Endothelial cell of umbilical vein (primary cell): ENCODE data around the gene SLC22A17. TPM values are rescaled to one million over a fixed set of nuclear protein-coding genes. Genes with fewer than 3 reads are reported as not detected.

Source experiments
- BruUV-seq: library from RNA; stranded (reverse); fragments of 400-500 nt; replicated peaks from 2 replicates; lab custom pipeline; 2021; lab: Mats Ljungman, UMichigan
- CTCF ChIA-PET: fragments of 300-600, 350-600 bp; sonication (Branson Sonifier 250); formaldehyde crosslinking; loops from one replicate; lab custom pipeline; 2021; ENCODE audit warnings: antibody characterized with exemption, inconsistent platforms; lab: Charles Lee
- POLR2A ChIA-PET: fragments of 300-600, 350-600 bp; sonication (Branson Sonifier 250); formaldehyde crosslinking; loops from one replicate; lab custom pipeline; 2021; ENCODE audit warnings: antibody characterized with exemption, inconsistent platforms; lab: Charles Lee
- DNase-seq: peaks from one replicate; pipeline ENCODE4 v3.0.0-alpha.2; 2011; ENCODE audit warnings: low read depth, low spot score
- FAIRE-seq: peaks from 2 replicates; lab custom pipeline; 2011; peaks lifted over from hg19 to GRCh38; lab: Jason Lieb, UNC
- H2AFZ ChIP-seq: 2 replicates; pipeline ENCODE4 v1.6.0; 2012; ENCODE audit warnings: low read depth, low read length, control low read depth, inconsistent platforms
- H3K27ac ChIP-seq: 2 replicates; pipeline ENCODE4 v1.5.1; 2011; ENCODE audit warnings: low read depth, mild to moderate bottlenecking, control low read depth, low read length, moderate library complexity; ENCODE audit not compliant: insufficient read depth
- H3K27me3 ChIP-seq, 2 experiments: 2 replicates each; pipeline versions ENCODE4 v1.6.0 to v1.6.1; 2011; ENCODE audit warnings: low read length in 2 of 2, mixed read lengths in 1 of 2; ENCODE audit not compliant: control insufficient read depth in 2 of 2, insufficient read depth in 2 of 2
- H3K36me3 ChIP-seq, 2 experiments: 2 replicates in 1 of 2; 3 replicates in 1 of 2; pipeline ENCODE4 v1.5.1; 2011; ENCODE audit warnings: low read length in 2 of 2, mild to moderate bottlenecking in 1 of 2, moderate library complexity in 1 of 2; ENCODE audit not compliant: control insufficient read depth in 2 of 2, insufficient read depth in 2 of 2; ENCODE audit errors: extremely low read depth in 1 of 2
- H3K4me1 ChIP-seq: 3 replicates; pipeline ENCODE4 v1.5.1; 2011; ENCODE audit warnings: mild to moderate bottlenecking, low read length; ENCODE audit not compliant: control insufficient read depth, insufficient read depth; ENCODE audit errors: extremely low read depth
- H3K4me2 ChIP-seq: 2 replicates; pipeline ENCODE4 v1.6.1; 2011; ENCODE audit warnings: low read length, control low read depth, mixed read lengths; ENCODE audit not compliant: insufficient read depth
- H3K4me3 ChIP-seq, 3 experiments: fragments of 200-600 bp in 1 of 3; sonication (generic), shearing (Covaris generic) in 1 of 3; replicated peaks in 1 of 3; 2 replicates each; pipeline ENCODE4 v1.5.1; 2011 to 2016; ENCODE audit warnings: control low read depth in 3 of 3, low read length in 3 of 3, mild to moderate bottlenecking in 2 of 3, inconsistent platforms in 1 of 3, low read depth in 1 of 3, moderate library complexity in 1 of 3; ENCODE audit not compliant: insufficient read depth in 1 of 3
- H3K79me2 ChIP-seq: 2 replicates; pipeline ENCODE4 v1.6.0; 2012; ENCODE audit warnings: low read length, inconsistent platforms; ENCODE audit not compliant: control insufficient read depth, insufficient read depth
- H3K9ac ChIP-seq: replicated peaks from 2 replicates; pipeline ENCODE3; 2011; ENCODE audit warnings: low read length, control low read depth; ENCODE audit not compliant: insufficient read depth; ENCODE audit errors: extremely low read depth
- H3K9me1 ChIP-seq: replicated peaks from 3 replicates; pipeline ENCODE4 v1.6.0; 2011; ENCODE audit warnings: mild to moderate bottlenecking, low read length; ENCODE audit not compliant: control insufficient read depth, insufficient read depth; ENCODE audit errors: extremely low read depth
- H3K9me3 ChIP-seq: replicated peaks from 2 replicates; pipeline ENCODE4 v1.5.1; 2012; ENCODE audit warnings: low read length, inconsistent platforms; ENCODE audit not compliant: control insufficient read depth, insufficient read depth
- H4K20me1 ChIP-seq: replicated peaks from 2 replicates; pipeline ENCODE3; 2011; ENCODE audit warnings: mild to moderate bottlenecking, low read length; ENCODE audit not compliant: control insufficient read depth, insufficient read depth; ENCODE audit errors: extremely low read depth
- EZH2 ChIP-seq: IDR thresholded peaks from 2 replicates; pipeline ENCODE4 v1.6.1; 2012; ENCODE audit warnings: borderline replicate concordance, low read depth, mild to moderate bottlenecking, moderate library complexity, low read length, inconsistent platforms; ENCODE audit not compliant: severe bottlenecking
- FOS ChIP-seq: IDR thresholded peaks from 2 replicates; pipeline ENCODE4 v1.6.1; 2011; ENCODE audit warnings: mild to moderate bottlenecking, low read length, moderate library complexity, borderline replicate concordance; ENCODE audit not compliant: insufficient read depth
- GATA2 ChIP-seq: IDR thresholded peaks from 2 replicates; pipeline ENCODE4 v1.7.0; 2011; ENCODE audit warnings: low read depth, mild to moderate bottlenecking, moderate library complexity, mixed read lengths, low read length; ENCODE audit not compliant: insufficient read length, insufficient read depth
- JUN ChIP-seq: IDR thresholded peaks from 2 replicates; pipeline ENCODE4 v1.6.1; 2011; ENCODE audit warnings: borderline replicate concordance, low read depth; ENCODE audit not compliant: insufficient read length, insufficient read depth
- MAX ChIP-seq: IDR thresholded peaks from 2 replicates; pipeline ENCODE4 v1.6.1; 2011; ENCODE audit not compliant: insufficient read depth, insufficient read length
- POLR2AphosphoS5 ChIP-seq: IDR thresholded peaks from 2 replicates; pipeline ENCODE4 v1.6.1; 2012; ENCODE audit warnings: low read depth, mild to moderate bottlenecking, control low read depth, low read length, moderate library complexity; ENCODE audit not compliant: insufficient read depth
- dilution Hi-C: fragments of 300-500 bp; cut with MboI; formaldehyde crosslinking; loops from one replicate; pipeline ENCODE4 v1.15.0; 2019; ENCODE audit warnings: low sequenced_read_pairs; ENCODE audit not compliant: extremely low pct_ligation_motif_present
- intact Hi-C: fragments of 100-400 bp; cut with micrococcal nuclease; formaldehyde crosslinking; loops from one replicate; pipeline ENCODE4 v1.10.0; 2022
- polyA plus RNA-seq, 4 experiments: library from polyadenylated mRNA; depleted of rRNA in 3 of 4; stranded (reverse) in 3 of 4; unstranded in 1 of 4; fragments of >200 nt; gene quantifications; 2 replicates each; pipeline versions ENCODE4 v1.2.1 to v1.2.3, GENCODE V29; 2011 to 2012; ENCODE audit warnings: missing spikeins in 1 of 4
- total RNA-seq: library from RNA; stranded (reverse); gene quantifications from 2 replicates; pipeline ENCODE4 v1.2.3, GENCODE V29; 2021
- TF ChIP-seq, protein P1 (sequence below), 2 donors: IDR thresholded peaks; 1 replicate in 1 of 2; 2 replicates in 1 of 2; pipeline ENCODE4 v1.5.1; 2011; ENCODE audit warnings: low read length in 2 of 2, mild to moderate bottlenecking in 2 of 2, moderate library complexity in 2 of 2, control low read depth in 1 of 2, inconsistent platforms in 1 of 2, low read depth in 1 of 2; ENCODE audit not compliant: insufficient read depth in 1 of 2; ENCODE audit errors: extremely low read depth in 1 of 2

The SLC22A17 gene
- total and polyA plus RNA-seq, 2 donors (not counting 3 experiments of a cell fraction or from before 2014, with no cell fraction given): 2.9 to 4.6 TPM

DNA sequence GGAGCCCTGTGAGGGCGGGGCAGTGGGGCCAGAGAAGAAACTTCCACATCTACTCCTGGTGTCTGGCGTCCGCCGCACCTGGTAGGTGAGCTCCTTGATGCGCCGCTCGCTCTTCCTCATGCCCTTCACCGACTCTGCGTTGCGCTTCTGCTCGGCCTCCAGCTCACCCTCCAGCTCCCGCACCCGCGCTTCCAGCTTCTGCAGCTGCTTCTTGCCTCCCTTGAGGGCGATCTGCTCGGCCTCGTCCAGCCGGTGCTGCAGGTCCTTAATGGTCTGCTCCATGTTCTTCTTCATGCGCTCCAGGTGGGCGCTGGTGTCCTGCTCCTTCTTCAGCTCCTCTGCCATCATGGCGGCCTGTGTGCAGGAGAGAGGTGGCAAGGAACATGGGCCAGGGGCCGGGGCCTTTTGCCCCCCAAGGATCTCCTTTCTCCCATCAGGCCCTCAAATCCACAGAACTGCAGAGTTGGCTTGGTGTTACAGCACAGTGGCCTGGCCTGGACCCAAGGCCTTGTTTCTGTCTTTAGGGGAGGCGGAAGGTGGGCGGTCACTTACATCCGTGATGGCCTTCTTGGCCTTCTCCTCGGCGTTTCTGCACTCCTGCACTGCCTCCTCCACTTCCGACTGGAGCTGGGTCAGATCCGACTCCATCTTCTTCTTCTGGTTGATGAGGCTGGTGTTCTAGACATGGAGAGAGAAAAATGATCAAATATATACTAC, 31.8 kb upstream of the SLC22A17 start:
- no peaks in the 10 kb centered on the region for H4K20me1 ChIP-seq
- POLR2A ChIA-PET: no interaction called here
- CTCF ChIA-PET: interaction anchor here (1.1 kb wide), 1 partner anchor 10 kb away, joined by 4 read pairs; no protein-coding TSS in a partner anchor
- intact Hi-C loops: no loop called here
- no peaks in the 10 kb centered on the region for H3K27me3 ChIP-seq
- no peaks in the 10 kb centered on the region for H3K9me1 ChIP-seq
- no peak overlapping the region for H2AFZ ChIP-seq
- no peak for DNase-seq
- no peak overlapping the region for H3K27ac ChIP-seq
- no peak overlapping the region for H3K4me3 ChIP-seq
- no TSS peak for BruUV-seq
- H3K4me2 ChIP-seq: no peak overlapping the region
- no peaks in the 10 kb centered on the region for H3K9me3 ChIP-seq
- no peak for FAIRE-seq
- dilution Hi-C loops: no loop called here
- H3K79me2 ChIP-seq: no peaks in the 10 kb centered on the region
- H3K36me3 ChIP-seq: no peaks in the 10 kb centered on the region
- TF ChIP-seq POLR2AphosphoS5 (no peak), FOS (no peak), EZH2 (no peak), GATA2 (no peak), MAX (no peak), JUN (no peak)
- TF ChIP-seq, protein P1, sequence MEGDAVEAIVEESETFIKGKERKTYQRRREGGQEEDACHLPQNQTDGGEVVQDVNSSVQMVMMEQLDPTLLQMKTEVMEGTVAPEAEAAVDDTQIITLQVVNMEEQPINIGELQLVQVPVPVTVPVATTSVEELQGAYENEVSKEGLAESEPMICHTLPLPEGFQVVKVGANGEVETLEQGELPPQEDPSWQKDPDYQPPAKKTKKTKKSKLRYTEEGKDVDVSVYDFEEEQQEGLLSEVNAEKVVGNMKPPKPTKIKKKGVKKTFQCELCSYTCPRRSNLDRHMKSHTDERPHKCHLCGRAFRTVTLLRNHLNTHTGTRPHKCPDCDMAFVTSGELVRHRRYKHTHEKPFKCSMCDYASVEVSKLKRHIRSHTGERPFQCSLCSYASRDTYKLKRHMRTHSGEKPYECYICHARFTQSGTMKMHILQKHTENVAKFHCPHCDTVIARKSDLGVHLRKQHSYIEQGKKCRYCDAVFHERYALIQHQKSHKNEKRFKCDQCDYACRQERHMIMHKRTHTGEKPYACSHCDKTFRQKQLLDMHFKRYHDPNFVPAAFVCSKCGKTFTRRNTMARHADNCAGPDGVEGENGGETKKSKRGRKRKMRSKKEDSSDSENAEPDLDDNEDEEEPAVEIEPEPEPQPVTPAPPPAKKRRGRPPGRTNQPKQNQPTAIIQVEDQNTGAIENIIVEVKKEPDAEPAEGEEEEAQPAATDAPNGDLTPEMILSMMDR (IDR thresholded peaks at IDR 0.05; ENCODE audit: extremely low read depth in 1 of 2, insufficient read depth in 1 of 2, low read depth in 1 of 2, low read length in 2 of 2): no peak
- H3K9ac ChIP-seq: no peak overlapping the region
- no peaks in the 10 kb centered on the region for H3K4me1 ChIP-seq
